Glutamatergic neuron (in vitro differentiated cells): ENCODE data around the gene TXN2. TPM values are rescaled to one million over a fixed set of nuclear protein-coding genes. Genes with fewer than 3 reads are reported as not detected.
"Not testable (repeated sequence)": the region's sequence is repeated elsewhere in the genome, so short reads cannot be mapped to it uniquely, and the experiment has no call there.

ENCODE experiments used
- DNase-seq: peaks from one replicate; pipeline ENCODE4 v3.0.0; 2022
- H3K27ac Mint-ChIP-seq: one replicate; pipeline ENCODE4 v1.8.0; 2020; ENCODE audit warnings: mild to moderate bottlenecking, mixed read lengths, inconsistent platforms; ENCODE audit not compliant: unreplicated experiment
- H3K27me3 Mint-ChIP-seq: one replicate; pipeline ENCODE4 v1.8.0; 2020; ENCODE audit warnings: mild to moderate bottlenecking, moderate library complexity, mixed read lengths, inconsistent platforms; ENCODE audit not compliant: unreplicated experiment
- H3K36me3 Mint-ChIP-seq: one replicate; pipeline ENCODE4 v1.8.0; 2020; ENCODE audit warnings: mild to moderate bottlenecking, mixed read lengths, inconsistent platforms; ENCODE audit not compliant: unreplicated experiment
- H3K4me1 Mint-ChIP-seq: one replicate; pipeline ENCODE4 v1.8.0; 2020; ENCODE audit warnings: mild to moderate bottlenecking, low read depth, mixed read lengths, inconsistent platforms; ENCODE audit not compliant: unreplicated experiment
- H3K4me3 Mint-ChIP-seq: one replicate; pipeline ENCODE4 v1.8.0; 2020; ENCODE audit warnings: mild to moderate bottlenecking, mixed read lengths, inconsistent platforms; ENCODE audit not compliant: unreplicated experiment
- H3K9me3 Mint-ChIP-seq: one replicate; pipeline ENCODE4 v1.8.0; 2020; ENCODE audit warnings: mild to moderate bottlenecking, moderate library complexity, mixed read lengths, inconsistent platforms; ENCODE audit not compliant: unreplicated experiment
- CTCF ChIP-seq: fragments of 200-600 bp; sonication (generic); IDR thresholded peaks from one replicate; pipeline ENCODE4 v1.5.0; 2021; ENCODE audit not compliant: partially characterized antibody, unreplicated experiment
- total RNA-seq: library from RNA; stranded (reverse); fragmentation: NEBNext Ultra II Directional; extraction: Animal tissue kit (Norgen Biotek cat#: 25700); gene quantifications from one replicate; pipeline ENCODE4 v1.2.1, GENCODE V29; 2021; ENCODE audit not compliant: unreplicated experiment

The TXN2 gene
- total RNA-seq, 1 donor from 2014 or later = 66.1 TPM

- Mint-ChIP-seq H3K4me1 (no peaks in the 10 kb centered on the region), H3K4me3 (no peak overlapping the region), H3K27ac (no peak overlapping the region), H3K27me3 (no peaks in the 10 kb centered on the region), H3K36me3 (peaks cover 7% of the 10 kb centered on the region), H3K9me3 (no peaks in the 10 kb centered on the region)
- DNase-seq = no peak
- no peak for TF ChIP-seq CTCF
Observed at GRCh38 chr22:36520423-36520822, 39.0 kb upstream of the TXN2 start.

GRCh38 chr22:36519906-36520305, 38.5 kb upstream of the TXN2 start:
- not testable (repeated sequence) for H3K36me3 Mint-ChIP-seq, H3K9me3 Mint-ChIP-seq, H3K4me1 Mint-ChIP-seq, H3K4me3 Mint-ChIP-seq, H3K27ac Mint-ChIP-seq, DNase-seq, H3K27me3 Mint-ChIP-seq

GRCh38 chr22:36514766-36515165, 33.3 kb upstream of the TXN2 start:
- Mint-ChIP-seq H3K36me3 (peaks cover 8% of the 10 kb centered on the region), H3K27me3 (no peaks in the 10 kb centered on the region), H3K4me1 (no peaks in the 10 kb centered on the region), H3K9me3 (no peaks in the 10 kb centered on the region), H3K4me3 (no peak overlapping the region), H3K27ac (no peak overlapping the region)
- no peak for DNase-seq
- TF ChIP-seq CTCF = no peak

- Mint-ChIP-seq H3K4me1 (no peaks in the 10 kb centered on the region), H3K36me3 (peaks cover 8% of the 10 kb centered on the region), H3K4me3 (no peak overlapping the region), H3K27me3 (no peaks in the 10 kb centered on the region), H3K27ac (no peak overlapping the region), H3K9me3 (no peaks in the 10 kb centered on the region)
- DNase-seq = no peak
- TF ChIP-seq CTCF = no peak
Observed at GRCh38 chr22:36512991-36513390, 31.6 kb upstream of the TXN2 start.

- Mint-ChIP-seq H3K27me3 (no peaks in the 10 kb centered on the region), H3K4me1 (peaks cover 4% of the 10 kb centered on the region), H3K4me3 (no peak overlapping the region), H3K27ac (no peak overlapping the region), H3K36me3 (peaks cover 11% of the 10 kb centered on the region), H3K9me3 (no peaks in the 10 kb centered on the region)
- DNase-seq = no peak
- TF ChIP-seq CTCF = no peak
Observed at GRCh38 chr22:36512333-36512732, 30.9 kb upstream of the TXN2 start.
